ENCODE data around the gene XPO1.

- TF ChIP-seq CTCF (IDR thresholded peaks at IDR 0.05; ENCODE audit: poor library complexity, severe bottlenecking) (no peak), POLR2AphosphoS5 (IDR thresholded peaks at IDR 0.05) (no peak), SMC3 (conservative IDR thresholded peaks at IDR 0.05; ENCODE audit: poor library complexity) (no peak), EP300 (conservative IDR thresholded peaks at IDR 0.05; ENCODE audit: poor library complexity, severe bottlenecking) (no peak)
These were observed 85.8 kb downstream of the XPO1 start for GRCh38 chr2:61452392-61452791.

Data from neural cell (in vitro differentiated cells).